Mesothelial cell of epicardium (in vitro differentiated cells): ENCODE results near the gene ASCL3. TPM values are rescaled to one million over a fixed set of nuclear protein-coding genes. Genes with fewer than 3 reads are reported as not detected.

ENCODE experiments used
- DNase-seq, 2 experiments: peaks; one replicate each; pipeline ENCODE4 v3.0.0; 2021; ENCODE audit warnings: low spot score in 2 of 2; ENCODE audit not compliant: unreplicated experiment in 2 of 2
- H3K27ac Mint-ChIP-seq: 2 replicates; pipeline ENCODE4 v1.8.0; 2021; ENCODE audit warnings: mixed read lengths
- H3K27me3 Mint-ChIP-seq: 2 replicates; pipeline ENCODE4 v1.8.0; 2021; ENCODE audit warnings: low read depth, mixed read lengths
- H3K36me3 Mint-ChIP-seq: 2 replicates; pipeline ENCODE4 v1.8.0; 2021; ENCODE audit warnings: mixed read lengths
- H3K4me1 Mint-ChIP-seq: 2 replicates; pipeline ENCODE4 v1.8.0; 2021; ENCODE audit warnings: mixed read lengths
- H3K4me3 Mint-ChIP-seq: 2 replicates; pipeline ENCODE4 v1.8.0; 2021; ENCODE audit warnings: mild to moderate bottlenecking, moderate library complexity, mixed read lengths
- H3K9me3 Mint-ChIP-seq: 2 replicates; pipeline ENCODE4 v1.8.0; 2021; ENCODE audit warnings: mixed read lengths
- CTCF ChIP-seq: fragments of 200-600 bp; sonication (generic); IDR thresholded peaks from one replicate; pipeline ENCODE4 v1.5.0; 2021; ENCODE audit warnings: antibody characterized with exemption; ENCODE audit not compliant: unreplicated experiment
- total RNA-seq: library from RNA; stranded (reverse); gene quantifications from 3 replicates; pipeline ENCODE4 v1.2.1, GENCODE V29; 2021

ASCL3 gene
- total RNA-seq, 1 donor from 2014 or later = not detected

- no peaks in the 10 kb centered on the region for H3K9me3 Mint-ChIP-seq
- no peaks in the 10 kb centered on the region for H3K4me1 Mint-ChIP-seq
- H3K27me3 Mint-ChIP-seq = no peaks in the 10 kb centered on the region
- TF ChIP-seq CTCF = no peak
- DNase-seq = no peak
- no peak overlapping the region for H3K27ac Mint-ChIP-seq
- peaks cover 10% of the 10 kb centered on the region for H3K36me3 Mint-ChIP-seq
- H3K4me3 Mint-ChIP-seq = no peak overlapping the region
Observed at GRCh38 chr11:8925711-8926110, 17.1 kb downstream of the ASCL3 start.

- H3K4me3 Mint-ChIP-seq = no peak overlapping the region
- no peak overlapping the region for H3K27ac Mint-ChIP-seq
- H3K4me1 Mint-ChIP-seq = peaks cover 14% of the 10 kb centered on the region
- H3K27me3 Mint-ChIP-seq = no peaks in the 10 kb centered on the region
- no peak for TF ChIP-seq CTCF
- H3K9me3 Mint-ChIP-seq = no peaks in the 10 kb centered on the region
- no peak for DNase-seq
- H3K36me3 Mint-ChIP-seq = peaks cover 12% of the 10 kb centered on the region
Observed at GRCh38 chr11:8922691-8923090, 20.1 kb downstream of the ASCL3 start.

GRCh38 chr11:8917157-8917825, 25.5 kb downstream of the ASCL3 start:
- DNase-seq = peak in 1 of 2 experiments; percentile 49
- Mint-ChIP-seq H3K27me3 (no peaks in the 10 kb centered on the region), H3K9me3 (no peaks in the 10 kb centered on the region), H3K36me3 (peaks cover 15% of the 10 kb centered on the region), H3K4me1 (peaks cover 51% of the 10 kb centered on the region), H3K27ac (peak overlapping the region; percentile 95), H3K4me3 (no peak overlapping the region)
- TF ChIP-seq CTCF = no peak

- Mint-ChIP-seq H3K36me3 (peaks cover 5% of the 10 kb centered on the region), H3K27ac (peak overlapping the region; percentile 82), H3K4me1 (peaks cover 61% of the 10 kb centered on the region), H3K9me3 (no peaks in the 10 kb centered on the region), H3K27me3 (no peaks in the 10 kb centered on the region), H3K4me3 (no peak overlapping the region)
- TF ChIP-seq CTCF = no peak
- no peak for DNase-seq
Observed at GRCh38 chr11:8914661-8915018, 28.2 kb downstream of the ASCL3 start.

- Mint-ChIP-seq H3K27ac (peak overlapping the region; percentile 82), H3K4me3 (peak overlapping the region; percentile 18), H3K36me3 (peaks cover 5% of the 10 kb centered on the region), H3K27me3 (no peaks in the 10 kb centered on the region), H3K9me3 (no peaks in the 10 kb centered on the region), H3K4me1 (peaks cover 64% of the 10 kb centered on the region)
- DNase-seq = peak in 1 of 2 experiments; percentile 50
- TF ChIP-seq CTCF = no peak
Observed at GRCh38 chr11:8913961-8914660, 28.7 kb downstream of the ASCL3 start.
